B cell (primary cell): ENCODE data around the gene PDCD2L.

Experiments used
- CTCF ChIP-seq: fragments of 200-600 bp; IDR thresholded peaks from one replicate; pipeline ENCODE4 v1.8.0; 2022; ENCODE audit warnings: antibody characterized with exemption, mild to moderate bottlenecking
- EZH2 ChIP-seq: IDR thresholded peaks from 2 replicates; pipeline ENCODE4 v1.6.1; 2012; ENCODE audit warnings: borderline replicate concordance, low read depth, mild to moderate bottlenecking, moderate library complexity, low read length; ENCODE audit not compliant: insufficient read depth, poor library complexity, severe bottlenecking

- TF ChIP-seq CTCF: no peak
- TF ChIP-seq EZH2: no peak
These were observed 67.9 kb downstream of the PDCD2L start for GRCh38 chr19:34471906-34472700.
